Heart left ventricle (tissue), 13 donors: ENCODE measurements around the gene PAMR1.

Experiments used
- POLR2A ChIP-seq, 2 donors: fragments of 450-650 bp; IDR thresholded peaks; one replicate each; pipeline ENCODE4 v1.6.1; 2017; ENCODE audit warnings: antibody characterized with exemption in 2 of 2, mild to moderate bottlenecking in 2 of 2, moderate library complexity in 2 of 2
- TF ChIP-seq, protein P1 (sequence below), 12 donors: fragments of 200-600 bp; sonication (generic) in 4 of 12; IDR thresholded peaks; one replicate each; pipeline versions ENCODE4 v1.5.0 to v1.8.0; 2018 to 2022; ENCODE audit warnings: antibody characterized with exemption in 12 of 12, mild to moderate bottlenecking in 5 of 12
- donor health status: ischemic (EF 13 %, LVEDD 7.1; RV severe dilation, severe dysfunction).
- donor health status: DM: no; HTN: yes; CAD: no.
- donor health status: DM: no; HTN: no; CAD: no.
- donor health status: ischemic (EF 25% LVEDD 6.9; RV normal size, moderate dysfunction).
- donor health status: ischemic (EF 25% LVEDD 5.7; RV mildly dilated, moderate dysfunction).
- donor health status: ischemic (EF 35%, LVEDD 5.7; RV mildly dilated, moderate dysfunction).
- donor health status: nonischemic (EF 11% LVEDD 7.7; RV severe dilation, severe dysfunction).
- donor health status: DM: yes; HTN: yes; CAD: no.
- donor health status: PGD.
- donor health status: ischemic (EF 29% LVEDD 5.4; RV normal size, mild dysfunction).
- donor health status: nonischemic (EF 23%, LVEDD 6.1; RV moderate dilation, normal function).

DNA sequence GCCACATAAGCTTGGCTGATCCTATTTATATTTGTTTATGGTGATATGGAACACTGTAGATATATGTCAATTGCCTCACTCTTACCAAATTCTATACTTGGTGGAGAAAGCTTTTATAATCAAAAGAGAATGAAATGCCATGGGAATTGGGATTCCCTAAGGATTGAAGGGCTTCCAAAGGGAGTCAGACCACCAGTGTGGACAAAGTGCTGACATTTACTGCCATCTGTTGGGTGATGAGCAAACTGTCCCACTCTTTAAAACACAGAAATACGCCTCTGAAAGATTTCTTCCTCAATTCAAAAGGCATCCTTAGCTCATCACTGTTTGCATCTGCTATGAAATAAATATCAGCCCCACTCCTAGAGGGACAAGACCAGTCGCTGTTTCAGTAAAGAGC, 113.1 kb downstream of the PAMR1 start:
- TF ChIP-seq, protein P1, sequence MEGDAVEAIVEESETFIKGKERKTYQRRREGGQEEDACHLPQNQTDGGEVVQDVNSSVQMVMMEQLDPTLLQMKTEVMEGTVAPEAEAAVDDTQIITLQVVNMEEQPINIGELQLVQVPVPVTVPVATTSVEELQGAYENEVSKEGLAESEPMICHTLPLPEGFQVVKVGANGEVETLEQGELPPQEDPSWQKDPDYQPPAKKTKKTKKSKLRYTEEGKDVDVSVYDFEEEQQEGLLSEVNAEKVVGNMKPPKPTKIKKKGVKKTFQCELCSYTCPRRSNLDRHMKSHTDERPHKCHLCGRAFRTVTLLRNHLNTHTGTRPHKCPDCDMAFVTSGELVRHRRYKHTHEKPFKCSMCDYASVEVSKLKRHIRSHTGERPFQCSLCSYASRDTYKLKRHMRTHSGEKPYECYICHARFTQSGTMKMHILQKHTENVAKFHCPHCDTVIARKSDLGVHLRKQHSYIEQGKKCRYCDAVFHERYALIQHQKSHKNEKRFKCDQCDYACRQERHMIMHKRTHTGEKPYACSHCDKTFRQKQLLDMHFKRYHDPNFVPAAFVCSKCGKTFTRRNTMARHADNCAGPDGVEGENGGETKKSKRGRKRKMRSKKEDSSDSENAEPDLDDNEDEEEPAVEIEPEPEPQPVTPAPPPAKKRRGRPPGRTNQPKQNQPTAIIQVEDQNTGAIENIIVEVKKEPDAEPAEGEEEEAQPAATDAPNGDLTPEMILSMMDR (IDR thresholded peaks at IDR 0.05), result peak in 9 of 12 donors; percentile 20 to 48 (median 27)
- TF ChIP-seq POLR2A (IDR thresholded peaks at IDR 0.05), result no peak
